ENCODE measurements around the gene PPIF. TPM values are rescaled to one million over a fixed set of nuclear protein-coding genes. Genes with fewer than 3 reads are reported as not detected.

PPIF gene
- total RNA-seq, 1 donor from 2014 or later, result 5.8 TPM

DNA sequence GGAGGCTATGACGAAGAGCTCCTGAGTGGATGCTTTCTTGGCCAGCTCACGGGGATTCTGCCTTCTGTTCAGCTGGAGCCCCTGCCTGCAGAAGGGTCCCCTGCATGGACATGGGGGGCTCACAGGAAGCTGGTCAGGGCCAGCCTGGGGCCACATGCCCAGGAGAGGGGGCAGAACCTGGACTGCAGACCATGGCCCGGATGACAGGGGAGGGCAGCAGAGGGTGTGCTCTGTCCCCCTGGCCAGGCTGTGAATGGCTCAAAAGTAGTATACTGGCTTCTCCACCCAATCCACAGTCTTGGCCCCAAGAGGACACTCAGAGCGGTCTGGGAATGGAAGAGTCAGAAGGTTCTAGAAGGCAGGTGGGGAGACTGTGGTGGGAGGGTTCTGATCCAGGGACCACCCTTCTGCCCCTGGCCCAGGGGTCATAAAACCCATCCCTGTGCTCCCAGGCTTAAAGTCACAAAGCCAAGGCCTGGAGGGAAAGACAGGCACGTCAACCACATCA lies 40.3 kb downstream of the PPIF start:
- DNase-seq, result no peak

DNA sequence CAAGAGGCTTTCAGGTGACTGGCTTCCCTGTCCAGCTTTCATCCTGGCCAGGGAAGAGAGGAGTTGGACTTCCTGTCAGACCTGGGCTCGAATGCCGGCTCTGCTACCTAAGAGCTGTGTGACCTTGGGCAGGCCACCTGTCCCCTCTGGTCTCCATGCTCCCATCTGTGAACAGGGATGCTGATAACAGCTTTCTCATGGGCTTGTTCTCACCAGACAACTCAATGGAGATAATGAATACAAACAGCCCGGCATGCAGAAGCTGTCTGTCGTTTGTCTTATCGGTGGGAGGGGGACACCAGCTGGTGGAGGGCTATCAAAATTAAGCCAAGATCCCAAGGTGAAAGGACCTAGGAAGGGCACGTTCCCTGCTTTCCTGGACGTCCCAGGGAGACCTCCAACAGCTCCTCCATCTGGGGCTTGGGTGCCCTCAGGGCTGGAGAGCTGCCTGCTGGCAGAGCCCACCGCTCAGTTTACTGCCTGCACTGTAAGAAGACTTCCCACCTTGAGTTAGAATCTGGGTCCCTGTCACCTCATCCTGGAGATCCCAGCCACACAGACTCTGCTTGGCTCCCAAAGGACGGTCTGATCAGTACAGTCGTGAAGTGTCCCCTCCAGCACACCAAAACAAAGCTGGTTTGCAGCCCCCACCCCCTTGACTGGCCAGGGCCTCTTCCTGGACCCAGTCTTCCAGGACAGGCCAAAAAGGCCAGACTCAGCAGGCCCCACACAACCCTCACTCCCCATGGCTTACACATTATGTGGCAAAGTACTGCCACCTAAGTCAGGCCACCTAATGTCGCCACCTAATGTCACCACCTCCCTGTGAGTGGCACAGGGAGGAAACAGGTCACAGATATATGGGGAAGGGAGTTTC lies 40.9 kb downstream of the PPIF start:
- DNase-seq, result no peak

DNA sequence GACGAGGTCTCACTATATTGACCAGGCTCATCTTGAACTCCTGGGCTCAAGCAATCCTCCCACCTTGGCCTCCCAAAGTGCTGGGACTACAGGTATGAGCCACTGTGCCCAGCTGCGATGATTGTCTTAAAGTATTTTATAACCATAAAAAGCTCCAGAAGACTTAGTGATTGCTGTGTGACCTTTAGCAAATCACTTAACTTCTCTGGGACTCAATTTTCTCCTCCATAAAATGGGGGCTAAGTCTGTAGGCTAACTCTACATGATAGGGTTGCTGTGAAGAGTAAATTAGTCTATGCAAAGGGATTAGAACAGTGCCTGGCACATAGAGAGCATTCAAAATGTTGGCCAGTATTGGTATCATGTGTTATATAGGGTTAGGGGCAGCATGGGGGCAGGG lies 42.8 kb downstream of the PPIF start:
- DNase-seq, result no peak

DNA sequence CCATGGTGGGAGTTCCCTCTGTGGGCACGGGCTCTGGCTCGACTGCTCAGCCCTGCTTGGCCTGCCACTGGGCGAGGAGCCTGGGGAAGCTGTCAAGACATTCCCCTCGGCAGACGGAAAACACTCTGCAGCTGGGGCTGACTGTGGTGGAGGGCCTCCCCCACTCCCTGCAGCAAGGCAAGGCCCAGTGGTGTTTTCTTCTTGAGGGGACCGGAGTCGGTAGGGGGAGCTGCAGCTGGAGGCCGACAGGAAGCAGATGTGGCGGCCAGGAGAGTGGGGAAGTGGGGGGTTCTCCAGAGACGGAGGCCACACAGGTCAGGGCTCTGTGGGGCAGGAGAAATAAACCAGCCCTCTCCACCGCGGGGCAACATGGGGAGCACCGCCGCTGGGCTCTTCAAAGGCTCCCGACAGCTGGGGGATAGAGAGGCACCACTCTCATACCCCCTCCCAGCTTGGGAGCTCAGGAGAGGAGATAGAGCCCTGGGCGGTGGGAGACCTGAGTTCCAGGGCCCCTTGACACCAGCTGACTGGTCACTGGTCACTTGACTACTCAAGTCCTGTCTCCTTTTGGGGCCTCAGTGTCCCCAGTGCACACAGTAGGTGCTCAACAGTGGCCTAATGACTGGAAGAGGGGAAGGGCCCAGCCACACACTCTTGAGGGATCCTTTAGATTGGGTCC lies 43.4 kb downstream of the PPIF start:
- no peak for DNase-seq

DNA sequence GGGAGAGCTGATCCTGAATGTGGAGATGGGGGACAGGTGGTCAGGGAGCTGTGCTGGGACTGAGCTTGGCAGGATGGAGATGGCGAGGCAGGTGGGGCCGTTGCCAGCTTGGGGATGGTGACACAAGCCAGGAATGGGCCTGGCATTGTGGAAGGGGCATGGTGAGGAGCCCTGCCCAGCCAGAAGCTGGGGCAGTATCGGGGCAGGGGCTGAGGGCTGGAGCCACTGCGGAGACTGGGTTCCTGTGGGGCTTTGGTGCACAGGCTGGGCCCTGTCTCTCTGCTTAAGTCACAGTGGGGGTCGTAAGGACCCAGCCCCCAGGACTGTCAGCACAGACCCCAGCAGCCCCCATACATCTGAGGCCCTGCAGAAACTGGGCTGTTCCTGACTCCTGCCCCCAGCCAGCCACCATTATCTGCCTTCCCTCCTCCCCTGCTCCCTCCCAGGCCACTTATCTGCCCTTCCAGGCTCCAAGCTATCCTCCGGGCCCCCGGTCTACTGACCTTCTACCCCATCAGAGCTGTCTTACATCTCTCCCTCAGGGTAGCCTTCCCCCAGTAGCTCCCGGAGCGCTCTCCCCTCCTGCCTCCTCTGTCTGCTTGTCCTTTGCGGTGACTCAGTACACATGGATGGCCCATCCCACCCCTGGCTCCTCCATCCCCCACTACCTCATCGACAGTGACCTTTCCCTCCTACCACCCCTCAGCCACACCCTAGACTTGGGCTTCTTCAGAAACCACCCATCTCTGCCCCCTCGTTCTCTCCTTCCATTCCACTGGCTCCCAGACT lies 44.2 kb downstream of the PPIF start:
- no peak for DNase-seq

DNA sequence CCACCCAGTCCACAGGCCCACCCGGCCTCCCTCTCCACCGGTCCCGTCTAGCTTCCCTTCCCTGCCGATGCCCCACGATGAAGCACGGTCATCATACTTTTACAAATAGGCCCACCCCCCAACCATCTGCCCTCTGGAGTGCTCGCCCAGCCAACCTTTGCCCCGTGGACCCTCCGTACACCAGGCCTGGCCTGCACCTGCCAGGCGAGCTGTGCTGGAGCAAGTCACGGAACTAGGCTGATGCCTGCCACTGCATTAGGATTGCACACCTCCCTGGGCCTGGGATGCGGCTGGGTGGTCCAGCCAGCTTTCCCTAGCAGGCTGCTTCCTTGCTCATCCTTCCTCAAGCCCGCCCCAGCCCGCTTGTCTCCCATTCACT lies 44.7 kb downstream of the PPIF start:
- DNase-seq, result no peak

DNA sequence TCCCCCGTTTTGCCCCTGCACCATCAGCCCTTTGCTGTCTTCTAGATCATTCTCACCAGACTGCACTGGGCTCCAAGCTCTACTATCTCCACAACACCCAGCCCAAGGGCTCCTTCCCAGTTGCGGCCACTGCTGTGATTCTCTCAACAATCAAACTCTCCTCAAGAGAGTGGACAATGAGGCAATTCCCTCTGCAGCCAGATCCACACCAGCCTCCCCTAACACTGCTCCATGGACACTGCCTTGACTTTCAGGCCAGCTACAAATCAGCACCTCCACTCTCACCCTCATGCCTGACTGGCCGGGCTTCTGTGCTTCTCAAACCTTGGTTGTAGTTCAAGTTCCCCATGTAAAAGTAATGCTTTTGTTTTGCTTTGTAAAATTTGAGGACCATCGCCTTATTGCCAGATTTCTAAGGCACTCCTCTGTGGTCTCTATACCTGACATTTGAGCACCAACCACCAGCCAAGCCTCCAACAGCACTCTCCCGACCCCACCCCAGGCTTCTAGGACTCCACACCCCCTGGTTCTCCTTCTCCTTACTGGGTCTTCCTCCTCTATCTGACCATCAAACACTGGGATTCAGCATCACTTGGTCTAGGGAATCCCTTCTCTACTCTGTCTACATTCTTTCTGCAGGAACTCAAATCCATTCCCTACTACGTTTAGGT lies 45.4 kb downstream of the PPIF start:
- DNase-seq, result no peak

DNA sequence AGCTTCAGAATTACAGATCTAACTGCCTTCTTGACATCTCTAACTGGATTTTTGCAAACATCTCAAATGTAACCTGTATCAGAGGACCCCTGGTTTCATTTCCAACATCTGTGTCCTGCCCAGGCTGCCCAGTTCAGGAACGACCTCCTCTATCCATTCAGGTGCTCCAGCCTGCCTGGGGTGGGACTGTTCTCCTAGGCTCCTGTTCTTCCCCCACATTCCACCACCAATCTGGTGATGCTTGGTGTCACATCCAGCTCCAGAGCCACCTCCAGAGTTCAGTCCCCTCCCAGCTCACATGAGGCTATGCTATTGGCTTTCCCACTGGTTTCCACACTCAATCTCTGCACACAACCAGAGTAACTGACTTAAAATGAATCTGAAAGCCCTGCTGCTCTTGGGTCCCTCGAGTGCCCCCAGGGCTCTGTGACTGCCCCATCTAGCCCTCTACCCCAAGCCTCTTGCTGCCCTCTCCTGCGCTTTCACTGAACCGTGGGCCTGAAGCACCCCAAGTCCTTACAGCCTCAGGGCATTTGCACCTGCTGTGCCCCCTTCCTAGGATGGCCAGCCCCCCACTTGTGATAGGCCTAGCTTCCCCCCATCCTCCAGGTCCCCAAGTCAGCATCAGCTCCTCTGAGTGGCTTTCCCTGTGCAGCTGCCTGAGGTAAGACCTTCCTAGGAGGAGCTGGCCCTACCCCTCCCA lies 46.1 kb downstream of the PPIF start:
- DNase-seq, result no peak

DNA sequence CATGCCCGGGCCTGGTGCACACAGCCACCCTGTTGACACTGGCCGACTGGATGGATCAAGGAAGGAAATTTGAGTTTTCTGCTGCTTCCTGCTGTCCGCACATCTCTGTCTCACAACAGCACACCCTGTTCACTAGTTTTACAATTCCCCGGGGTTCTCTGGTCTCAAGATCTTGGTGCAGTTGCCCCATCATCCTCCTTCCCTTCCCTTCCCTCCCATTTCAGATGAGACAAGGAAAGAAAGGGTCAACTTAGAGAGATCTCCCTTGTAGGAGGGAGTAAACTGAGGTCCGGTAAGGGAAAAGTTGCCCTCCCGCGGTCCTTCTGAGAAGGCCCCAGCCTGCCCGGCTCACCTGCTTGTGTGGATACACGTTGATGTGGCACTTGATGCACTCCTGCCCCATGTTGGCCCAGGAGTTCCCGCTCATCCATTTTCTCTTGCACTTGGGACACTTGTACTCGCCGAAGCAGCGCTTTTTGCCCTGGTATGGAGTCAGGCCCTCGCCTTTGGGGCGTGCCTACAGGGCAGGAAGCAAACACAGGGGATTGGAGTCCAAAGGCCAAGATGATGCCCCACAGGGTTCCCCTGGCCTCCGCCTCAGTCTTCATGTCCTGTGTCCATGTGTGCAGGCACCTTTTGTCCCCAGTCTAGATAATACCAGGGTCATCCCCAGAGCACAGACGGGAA lies 46.8 kb downstream of the PPIF start:
- no peak for DNase-seq

DNA sequence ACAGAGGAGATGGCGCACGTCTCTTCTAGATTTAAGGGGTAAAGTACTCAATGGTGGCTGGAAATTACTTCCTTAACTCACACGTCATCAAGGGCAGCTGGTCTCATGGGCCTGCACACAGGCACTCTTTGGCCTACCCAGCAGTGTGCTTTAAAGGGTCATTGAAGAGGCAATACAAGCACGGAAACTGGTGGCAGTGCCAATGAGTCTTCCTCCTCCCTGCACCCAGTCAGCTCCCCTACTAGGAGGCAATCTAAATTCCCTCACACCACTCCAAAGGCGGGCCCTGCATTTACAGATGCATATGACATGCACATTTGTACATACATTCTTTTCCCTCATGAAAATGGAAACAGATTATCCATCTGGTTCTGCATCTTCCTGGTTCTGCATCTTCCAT lies 47.4 kb downstream of the PPIF start:
- DNase-seq, result no peak

DNA sequence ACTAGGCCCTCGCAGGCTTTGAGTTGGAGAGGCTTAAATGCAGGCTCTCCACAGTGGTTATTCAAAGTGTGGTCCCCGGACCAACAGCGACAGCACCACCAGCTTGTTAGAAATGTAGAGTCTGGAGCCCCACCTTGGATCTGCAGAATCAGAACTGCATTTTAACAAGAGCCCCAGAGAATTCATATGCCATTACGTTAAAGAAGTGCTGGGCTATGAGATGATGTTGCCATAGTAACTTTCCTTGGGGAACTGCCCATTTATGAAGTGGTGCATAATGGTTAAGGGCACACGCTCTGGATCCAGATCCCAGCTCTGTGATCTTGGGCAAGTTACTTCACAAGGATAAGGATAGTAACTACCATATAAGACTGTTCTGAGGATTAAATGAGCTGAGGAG lies 49.3 kb downstream of the PPIF start:
- no peak for DNase-seq

DNA sequence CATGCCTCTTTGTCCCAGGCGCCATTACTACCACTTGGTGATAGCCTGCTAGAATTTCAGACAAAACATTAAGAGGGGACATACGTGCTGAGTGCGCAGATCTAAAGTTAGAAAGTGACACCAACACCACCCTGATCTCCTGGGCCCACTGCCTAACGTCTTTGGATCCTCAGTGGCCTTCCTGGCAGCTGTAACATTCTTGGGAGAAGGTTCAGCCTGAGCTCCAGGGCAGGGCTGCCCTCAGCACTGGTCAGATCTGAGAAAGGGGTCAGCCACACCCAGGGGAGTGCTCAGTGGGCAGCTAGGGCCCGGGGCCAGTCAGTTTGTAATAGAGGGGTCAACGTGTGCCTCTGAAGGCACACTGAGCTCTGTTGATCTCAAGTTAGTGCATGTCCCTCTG lies 49.8 kb downstream of the PPIF start:
- no peak for DNase-seq

DNA sequence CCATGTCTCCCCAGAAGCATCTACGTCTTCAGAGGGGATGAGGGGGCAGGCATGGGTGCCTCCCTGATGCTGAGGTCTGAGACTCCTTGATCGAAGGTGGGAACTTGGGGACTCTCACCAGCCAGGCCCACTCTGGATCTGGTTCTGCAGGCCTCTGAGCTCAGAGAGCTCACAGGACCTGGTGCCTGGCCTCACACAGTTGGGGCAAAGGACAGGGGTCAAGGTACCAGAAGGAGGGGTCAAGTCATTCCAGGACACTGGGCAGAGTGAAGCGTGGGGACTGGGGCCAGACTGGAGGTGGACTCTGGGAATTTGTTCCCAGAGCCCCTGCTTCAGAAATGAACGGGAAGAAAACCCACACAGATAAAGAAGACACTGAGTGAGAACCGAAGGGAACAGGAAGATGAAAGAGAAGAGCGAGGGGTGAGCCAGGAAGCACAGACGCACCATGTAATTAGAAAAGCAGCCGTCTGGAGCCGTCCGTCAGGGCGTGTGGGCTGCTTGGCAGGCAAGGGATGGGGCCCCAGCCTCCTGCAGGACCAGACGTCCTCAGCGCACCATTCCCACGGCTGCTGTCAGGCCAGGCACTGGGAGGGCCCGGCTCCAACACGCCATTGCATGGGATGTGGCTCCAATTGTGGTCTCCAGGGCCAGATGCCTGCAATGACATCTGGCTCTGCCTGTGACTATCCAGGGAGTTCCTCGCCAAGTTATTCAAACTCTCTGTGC lies 50.5 kb downstream of the PPIF start:
- no peak for DNase-seq

DNA sequence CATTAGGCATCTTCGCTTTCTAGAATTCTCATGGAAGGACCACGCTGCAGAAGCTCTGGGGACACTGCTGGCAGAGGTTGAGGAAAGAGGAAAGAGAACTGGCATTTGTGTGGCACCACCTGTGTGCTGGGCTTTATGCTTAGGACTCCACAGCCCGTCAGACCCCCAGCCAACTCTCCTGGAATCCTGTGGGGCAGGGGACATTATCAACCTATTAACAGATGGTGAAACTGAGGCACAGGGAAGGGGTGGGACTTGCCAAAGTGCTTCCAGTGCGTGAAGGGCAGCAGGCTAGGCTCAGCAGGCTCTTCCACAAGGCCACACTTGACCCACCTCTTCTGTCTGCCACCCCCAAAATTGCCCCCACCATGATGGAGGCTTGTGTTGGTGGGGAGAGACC lies 51.4 kb downstream of the PPIF start:
- DNase-seq, result no peak

DNA sequence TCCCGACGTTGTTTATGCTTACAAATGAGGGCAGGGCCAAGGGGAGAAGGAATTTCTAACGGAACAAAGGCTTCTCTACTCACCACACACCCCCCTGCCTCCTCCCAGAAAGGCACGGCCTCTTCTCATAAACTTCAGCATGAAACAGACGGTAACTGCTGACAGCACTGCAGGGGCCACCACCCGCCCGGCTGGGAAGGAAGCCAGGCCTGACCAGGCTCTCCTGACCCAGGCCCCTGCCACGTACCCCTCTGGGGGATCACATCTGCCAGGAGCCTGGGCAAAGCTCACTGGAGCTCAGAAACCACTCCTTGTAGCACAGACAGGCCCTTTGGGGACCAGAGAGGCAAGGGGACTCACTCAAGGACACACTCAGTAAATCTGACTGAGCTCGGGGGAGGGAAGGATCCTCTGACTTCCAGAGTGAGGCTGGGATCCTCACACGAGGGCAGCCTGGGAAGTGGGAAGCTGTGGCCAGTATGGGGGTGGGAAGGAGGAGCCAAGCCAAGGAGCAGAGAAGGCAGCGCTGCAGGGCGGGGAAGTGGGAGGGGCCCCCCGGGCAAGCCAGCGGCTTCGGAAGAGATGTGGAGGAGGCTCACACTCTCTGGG lies 52.1 kb downstream of the PPIF start:
- peak; percentile 69 for DNase-seq

DNA sequence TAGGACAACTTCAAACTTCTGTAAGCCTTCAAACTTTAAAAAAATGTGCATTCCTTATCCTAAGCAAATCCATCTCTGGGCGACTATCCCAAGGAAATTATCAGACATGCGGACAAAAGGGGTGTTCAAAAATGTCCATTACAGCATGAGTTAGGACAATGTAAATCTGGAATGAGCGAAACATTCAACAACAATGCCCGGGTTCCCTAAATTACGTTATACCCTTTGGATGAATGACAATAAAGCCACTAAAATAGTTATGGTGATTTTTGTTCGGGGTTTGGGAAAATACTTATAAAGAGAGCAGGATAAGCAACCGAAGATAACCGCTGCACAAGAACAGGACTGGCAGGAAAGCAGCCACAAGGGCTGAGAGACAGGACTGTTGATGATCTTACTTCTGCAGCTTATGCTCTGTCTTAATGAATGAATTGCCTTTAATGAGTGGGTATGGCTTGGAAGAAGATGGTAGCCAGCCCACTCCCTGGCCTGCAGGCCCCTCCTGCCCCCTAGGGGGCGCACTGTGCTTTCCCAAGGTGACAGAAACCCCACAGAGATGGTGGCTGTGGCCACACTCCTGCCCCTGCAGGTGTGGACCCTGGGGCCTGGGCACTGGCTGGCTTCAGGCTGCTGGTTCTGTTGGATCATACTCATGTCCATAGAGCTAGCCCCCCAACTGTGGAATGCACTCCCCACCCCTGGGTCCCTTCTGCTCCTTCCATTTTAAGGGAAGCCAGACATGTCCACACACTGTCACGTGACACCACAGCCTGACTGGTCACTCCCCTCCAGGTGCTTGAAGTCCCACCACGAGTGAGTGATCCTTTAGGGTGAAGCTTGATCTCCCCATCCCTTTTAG lies 53.1 kb downstream of the PPIF start:
- DNase-seq, result no peak

DNA sequence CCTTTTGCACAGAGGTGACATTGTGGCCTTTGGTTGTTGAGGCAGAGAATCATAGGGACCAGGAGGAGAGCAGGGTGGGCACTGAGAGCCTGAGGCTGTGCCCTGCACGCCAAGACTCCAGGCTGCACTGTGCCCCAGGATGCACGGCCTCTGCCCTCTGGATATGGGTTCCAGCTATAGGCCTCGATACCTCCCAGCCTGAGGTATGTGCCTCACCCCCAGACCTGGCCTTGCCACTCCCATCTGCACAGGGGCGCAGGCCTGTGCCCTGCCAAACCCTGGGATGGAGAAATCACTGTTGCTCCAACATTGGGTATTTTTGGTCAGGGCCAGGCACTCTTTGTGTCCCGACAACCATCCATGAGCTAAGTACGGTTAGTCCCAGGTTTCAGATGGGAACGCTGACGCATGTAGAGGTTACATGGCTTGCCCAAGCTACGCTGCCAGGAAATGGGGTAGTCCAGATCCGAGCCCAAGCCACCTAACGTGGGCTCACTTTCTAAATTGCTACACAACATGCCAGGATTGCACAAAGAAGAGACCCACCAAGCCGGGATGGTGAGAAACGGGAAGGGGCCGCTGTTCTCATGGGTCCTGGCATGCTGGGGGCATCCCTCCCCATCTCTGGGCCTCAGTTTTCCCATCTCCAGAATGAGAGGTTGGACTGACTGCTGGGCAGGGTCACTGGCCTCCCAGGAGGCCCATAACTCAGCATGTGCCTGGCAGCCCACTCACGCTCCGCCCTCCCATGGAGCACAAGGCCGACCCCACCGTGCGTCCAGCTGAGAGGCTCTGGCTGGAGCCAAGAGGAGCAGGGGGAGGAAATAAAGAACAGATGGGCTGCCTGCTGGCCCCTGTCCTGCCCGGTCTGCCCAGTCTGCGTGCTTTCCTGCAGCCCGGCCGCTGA lies 54.0 kb downstream of the PPIF start:
- DNase-seq, result no peak

DNA sequence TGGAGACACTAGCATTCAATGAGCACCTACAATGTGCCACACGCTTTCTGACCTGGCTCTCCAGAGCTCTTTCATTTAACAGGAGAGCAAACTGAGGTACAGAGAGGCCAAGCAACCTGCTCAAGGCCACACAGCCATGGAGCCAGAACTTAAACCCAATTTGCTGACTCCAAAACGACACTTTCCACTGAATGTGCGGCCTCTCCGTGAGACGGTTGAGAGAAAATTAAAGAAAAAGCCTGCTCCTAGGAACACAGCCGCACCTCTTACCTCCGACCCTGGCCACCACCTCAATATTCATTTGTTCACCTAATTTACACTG lies 55.3 kb downstream of the PPIF start:
- no peak for DNase-seq
